A549 (cell line): ENCODE results near the gene TWIST2.

Experiments used
- CTCF ChIP-seq: fragments of >200 bp; sonication (Bioruptor Twin); formaldehyde crosslinking; IDR thresholded peaks from 3 replicates; pipeline ENCODE4 v1.5.1; 2016
- JUN ChIP-seq, 2 experiments: fragments of >200 bp; sonication (Bioruptor Twin); formaldehyde crosslinking; IDR thresholded peaks; 2 replicates in 1 of 2; 3 replicates in 1 of 2; pipeline ENCODE4 v1.6.1; 2016 to 2017
- JUNB ChIP-seq: fragments of >200 bp; sonication (Bioruptor Twin); formaldehyde crosslinking; IDR thresholded peaks from 2 replicates; pipeline ENCODE4 v1.6.1; 2016
- MAX ChIP-seq: IDR thresholded peaks from 2 replicates; pipeline ENCODE4 v1.6.1; 2012
- POLR2A ChIP-seq: IDR thresholded peaks from 2 replicates; pipeline ENCODE4 v1.6.1; 2012; ENCODE audit warnings: mild to moderate bottlenecking, low read length
- RAD21 ChIP-seq, 2 experiments: fragments of >200 bp in 1 of 2; sonication (Bioruptor Twin) in 1 of 2; formaldehyde crosslinking in 1 of 2; IDR thresholded peaks in 1 of 2; conservative IDR thresholded peaks in 1 of 2; 2 replicates in 1 of 2; 3 replicates in 1 of 2; pipeline ENCODE4 v1.6.1; 2012 to 2018; ENCODE audit warnings: inconsistent platforms in 1 of 2
- REST ChIP-seq: fragments of 200-600 bp; sonication (generic); IDR thresholded peaks from 2 replicates; pipeline ENCODE4 v1.6.1; 2016; ENCODE audit warnings: antibody characterized with exemption, mild to moderate bottlenecking, moderate library complexity
- ZFP36 ChIP-seq: fragments of 450-650 bp; IDR thresholded peaks from 2 replicates; pipeline ENCODE4 v1.6.1; 2014; ENCODE audit warnings: borderline replicate concordance; ENCODE audit not compliant: partially characterized antibody
- ZNF302 ChIP-seq: fragments of 250-450 bp; sonication (Bioruptor Pico); IDR thresholded peaks from 2 replicates; pipeline ENCODE4 v1.9.0; 2021; ENCODE audit warnings: inconsistent platforms, mild to moderate bottlenecking, moderate library complexity

- TF ChIP-seq CTCF = no peak
- TF ChIP-seq POLR2A = peak; percentile 16; the same call in 1 of the 2 replicates
- peak; percentile 94 for TF ChIP-seq JUNB
- TF ChIP-seq ZFP36 = no peak
- no peak for TF ChIP-seq ZNF302
- peak; percentile 98 for TF ChIP-seq MAX
- TF ChIP-seq JUN (IDR thresholded peaks at IDR 0.05) = peak; percentile 75 to 90; a peak in 4 of 5 replicates
- no peak for TF ChIP-seq REST
- TF ChIP-seq RAD21 (conservative IDR thresholded peaks at IDR 0.05 in 1 of 2, IDR thresholded peaks at IDR 0.05 in 1 of 2) = peak in 1 of 2 experiments; percentile 54; a peak in 3 of 5 replicates
Observed at GRCh38 chr2:238864207-238865014, 16.5 kb downstream of the TWIST2 start.
